ENCODE data around the gene ITIH4. TPM values are rescaled to one million over a fixed set of nuclear protein-coding genes. Genes with fewer than 3 reads are reported as not detected.

The ITIH4 gene
- total RNA-seq (ENCODE audit: low replicate concordance) = 1.1 and 2.4 TPM in 2 replicates

- Histone ChIP-seq H3K9ac (no peak within 1 kb of the TSS), H3K9me3 (ENCODE audit: low read depth) (no peaks in the 10 kb centered on the region), H3K79me2 (ENCODE audit: low read depth) (no peaks in the 10 kb centered on the region), H4K20me1 (ENCODE audit: low read depth) (no peaks in the 10 kb centered on the region), H2AFZ (replicated peaks) (no peak within 1 kb of the TSS), H3K27ac (no peak within 1 kb of the TSS), H3K27me3 (no peaks in the 10 kb centered on the region), H3K4me1 (peaks cover 26% of the 10 kb centered on the region), H3F3A (ENCODE audit: low read depth) (peaks cover 10% of the 10 kb centered on the region), H3K36me3 (no peaks in the 10 kb centered on the region), H3K4me3 (no peak within 1 kb of the TSS), H3K4me2 (no peak within 1 kb of the TSS)
- no peak for DNase-seq (ENCODE audit: low spot score)
- TF ChIP-seq, protein P1, sequence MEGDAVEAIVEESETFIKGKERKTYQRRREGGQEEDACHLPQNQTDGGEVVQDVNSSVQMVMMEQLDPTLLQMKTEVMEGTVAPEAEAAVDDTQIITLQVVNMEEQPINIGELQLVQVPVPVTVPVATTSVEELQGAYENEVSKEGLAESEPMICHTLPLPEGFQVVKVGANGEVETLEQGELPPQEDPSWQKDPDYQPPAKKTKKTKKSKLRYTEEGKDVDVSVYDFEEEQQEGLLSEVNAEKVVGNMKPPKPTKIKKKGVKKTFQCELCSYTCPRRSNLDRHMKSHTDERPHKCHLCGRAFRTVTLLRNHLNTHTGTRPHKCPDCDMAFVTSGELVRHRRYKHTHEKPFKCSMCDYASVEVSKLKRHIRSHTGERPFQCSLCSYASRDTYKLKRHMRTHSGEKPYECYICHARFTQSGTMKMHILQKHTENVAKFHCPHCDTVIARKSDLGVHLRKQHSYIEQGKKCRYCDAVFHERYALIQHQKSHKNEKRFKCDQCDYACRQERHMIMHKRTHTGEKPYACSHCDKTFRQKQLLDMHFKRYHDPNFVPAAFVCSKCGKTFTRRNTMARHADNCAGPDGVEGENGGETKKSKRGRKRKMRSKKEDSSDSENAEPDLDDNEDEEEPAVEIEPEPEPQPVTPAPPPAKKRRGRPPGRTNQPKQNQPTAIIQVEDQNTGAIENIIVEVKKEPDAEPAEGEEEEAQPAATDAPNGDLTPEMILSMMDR (IDR thresholded peaks at IDR 0.05) = no peak
- TF ChIP-seq EZH2phosphoT487 (IDR thresholded peaks at IDR 0.05) (no peak), EZH2 (IDR thresholded peaks at IDR 0.05) (no peak)
- no peaks in the 10 kb centered on the region for H3K9me3 Mint-ChIP-seq
- H3K36me3 Mint-ChIP-seq = peaks cover 2% of the 10 kb centered on the region
- H3K4me1 Mint-ChIP-seq = peaks cover 20% of the 10 kb centered on the region
- H3K27ac Mint-ChIP-seq = no peak within 1 kb of the TSS
- H3K27me3 Mint-ChIP-seq (ENCODE audit: insufficient read depth, low read depth) = peaks cover 13% of the 10 kb centered on the region
- H3K4me3 Mint-ChIP-seq = no peak within 1 kb of the TSS
Measured at GRCh38 chr3:52830535-52831258, at the start of gene ITIH4. Gene ITIH4 (minus strand): TSS chr3:52830672. CDS start chr3:52830642, 30 bp downstream.

GRCh38 chr3:52880047-52880446, 49.6 kb upstream of the ITIH4 start:
- no peaks in the 10 kb centered on the region for H3K9me3 ChIP-seq (ENCODE audit: low read depth)
- H3K79me2 ChIP-seq (ENCODE audit: low read depth) = no peaks in the 10 kb centered on the region
- no peaks in the 10 kb centered on the region for H3F3A ChIP-seq (ENCODE audit: low read depth)
- no peaks in the 10 kb centered on the region for H3K9me3 Mint-ChIP-seq
- peaks cover 5% of the 10 kb centered on the region for H3K36me3 Mint-ChIP-seq
- no peak overlapping the region for H3K9ac ChIP-seq
- no peak overlapping the region for H2AFZ ChIP-seq (replicated peaks)
- peaks cover 11% of the 10 kb centered on the region for H3K4me1 Mint-ChIP-seq
- no peak overlapping the region for H3K4me3 ChIP-seq
- DNase-seq (ENCODE audit: low spot score) = no peak
- H3K27ac Mint-ChIP-seq = no peak overlapping the region
- H3K4me2 ChIP-seq = no peak overlapping the region
- no peaks in the 10 kb centered on the region for H3K27me3 Mint-ChIP-seq (ENCODE audit: insufficient read depth, low read depth)
- H3K36me3 ChIP-seq = no peaks in the 10 kb centered on the region
- TF ChIP-seq, protein P1 (IDR thresholded peaks at IDR 0.05) = no peak
- TF ChIP-seq EZH2 (IDR thresholded peaks at IDR 0.05) (no peak), EZH2phosphoT487 (IDR thresholded peaks at IDR 0.05) (no peak)
- no peak overlapping the region for H3K27ac ChIP-seq
- peaks cover 5% of the 10 kb centered on the region for H3K4me1 ChIP-seq
- H4K20me1 ChIP-seq (ENCODE audit: low read depth) = peaks cover 3% of the 10 kb centered on the region
- no peak overlapping the region for H3K4me3 Mint-ChIP-seq
- no peaks in the 10 kb centered on the region for H3K27me3 ChIP-seq

DNA sequence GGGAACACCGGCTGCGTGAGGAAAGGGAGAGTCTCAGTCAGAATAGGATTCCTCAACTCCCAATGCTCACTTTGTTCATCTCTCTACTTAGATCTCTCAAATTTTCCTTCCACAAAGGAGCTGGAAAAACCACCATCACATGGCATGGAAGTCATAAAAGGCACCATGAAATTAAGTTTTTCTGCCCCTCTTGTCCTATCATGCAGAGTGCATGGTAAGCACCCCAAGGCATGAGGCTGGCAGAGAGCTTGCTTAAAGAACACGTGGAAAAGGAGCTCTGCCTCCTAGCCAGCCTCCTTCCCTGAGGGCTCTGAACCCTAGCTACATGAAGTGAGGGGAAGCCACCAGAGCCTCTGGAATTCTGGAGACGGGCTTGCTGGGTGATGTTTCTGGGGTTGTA, 49.1 kb upstream of the ITIH4 start:
- Histone ChIP-seq H3K36me3 (no peaks in the 10 kb centered on the region), H3K27me3 (no peaks in the 10 kb centered on the region), H3K9ac (no peak overlapping the region), H3K9me3 (ENCODE audit: low read depth) (no peaks in the 10 kb centered on the region), H3K4me3 (no peak overlapping the region), H3K79me2 (ENCODE audit: low read depth) (no peaks in the 10 kb centered on the region), H4K20me1 (ENCODE audit: low read depth) (peaks cover 3% of the 10 kb centered on the region), H3K4me1 (peaks cover 5% of the 10 kb centered on the region), H3K27ac (no peak overlapping the region), H3F3A (ENCODE audit: low read depth) (no peaks in the 10 kb centered on the region), H2AFZ (replicated peaks) (no peak overlapping the region), H3K4me2 (no peak overlapping the region)
- H3K9me3 Mint-ChIP-seq = no peaks in the 10 kb centered on the region
- no peak overlapping the region for H3K4me3 Mint-ChIP-seq
- DNase-seq (ENCODE audit: low spot score) = no peak
- TF ChIP-seq EZH2 (IDR thresholded peaks at IDR 0.05) (no peak), EZH2phosphoT487 (IDR thresholded peaks at IDR 0.05) (no peak)
- TF ChIP-seq, protein P1 (IDR thresholded peaks at IDR 0.05) = no peak
- H3K27ac Mint-ChIP-seq = no peak overlapping the region
- peaks cover 2% of the 10 kb centered on the region for H3K27me3 Mint-ChIP-seq (ENCODE audit: insufficient read depth, low read depth)
- H3K36me3 Mint-ChIP-seq = peaks cover 2% of the 10 kb centered on the region
- peaks cover 11% of the 10 kb centered on the region for H3K4me1 Mint-ChIP-seq
